A549 treated with CORT108297 at 1 μM for 4 hours (cell line): ENCODE results near the gene SMLR1. TPM values are rescaled to one million over a fixed set of nuclear protein-coding genes. Genes with fewer than 3 reads are reported as not detected.

Source experiments
- total RNA-seq: library from RNA; stranded (reverse); fragments of 200-300 nt; extraction: Qiagen RNA extraction; gene quantifications from 5 replicates; pipeline ENCODE4 v1.2.3, GENCODE V29; 2022

The SMLR1 gene
- not detected in 5 replicates for total RNA-seq

DNA sequence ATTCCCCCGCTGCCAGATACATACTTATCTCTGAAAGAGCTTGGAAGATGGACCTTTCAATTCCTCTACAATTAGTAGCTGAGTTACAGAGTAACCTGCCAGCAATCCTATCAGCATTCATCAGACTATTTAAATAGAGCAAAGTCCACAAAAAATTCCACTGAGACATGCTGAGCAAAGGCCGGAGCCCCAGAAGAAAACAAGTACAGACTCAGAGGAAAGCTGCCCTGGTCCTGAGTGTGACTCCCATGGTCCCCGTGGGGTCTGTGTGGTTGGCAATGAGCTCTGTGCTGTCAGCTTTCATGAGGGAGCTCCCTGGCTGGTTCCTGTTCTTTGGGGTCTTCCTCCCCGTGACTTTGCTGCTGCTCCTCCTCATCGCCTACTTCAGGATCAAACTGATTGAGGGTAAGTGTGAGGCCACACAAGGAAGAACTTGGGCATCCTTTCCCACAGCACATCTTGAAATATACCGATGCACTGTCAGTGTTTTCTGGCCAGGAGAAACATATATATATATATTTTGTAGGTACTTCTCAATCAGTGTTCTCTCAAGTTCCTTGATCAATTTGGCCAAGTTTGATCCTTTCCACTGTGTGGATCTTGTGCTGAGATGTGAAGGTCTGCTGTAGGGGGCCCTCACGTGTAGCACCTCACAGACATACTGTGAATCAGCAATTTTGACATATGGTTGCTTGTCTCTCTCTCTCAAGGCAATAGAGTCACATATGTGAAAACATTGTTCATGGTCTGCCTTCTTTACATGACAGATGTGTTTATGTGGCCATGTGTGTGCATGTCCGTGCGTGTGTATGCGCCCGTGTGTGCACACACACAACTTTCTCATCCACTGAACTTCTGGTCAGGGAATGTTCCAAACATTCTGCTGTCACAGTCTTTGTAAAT lies at the start of gene SMLR1:
TSS of gene SMLR1 (plus strand) at position 160 of the 903 bp plus-strand sequence. CDS start at position 168, 8 bp downstream.

Other genes with a start within 250 kb of the SMLR1 start
- 31.1 to 46.5 TPM (median 38.1 TPM) in 5 replicates for gene EPB41L2, start 235.8 kb downstream of the SMLR1 start, total RNA-seq